Mucosa of rectum (tissue), 2 donors: ENCODE measurements around the gene VPS16.
"Not testable (repeated sequence)": the region's sequence is repeated elsewhere in the genome, so short reads cannot be mapped to it uniquely, and the experiment has no call there.

Experiments used
- H3K27ac ChIP-seq, 2 donors: one replicate each; pipeline ENCODE4 v1.7.0; 2013; ENCODE audit warnings: inconsistent platforms in 2 of 2, low read depth in 2 of 2, low read length in 2 of 2
- H3K27me3 ChIP-seq, 2 donors: one replicate each; pipeline ENCODE4 v1.7.0; 2013; ENCODE audit warnings: low read length in 2 of 2; ENCODE audit not compliant: control insufficient read depth in 2 of 2, insufficient read depth in 2 of 2
- H3K36me3 ChIP-seq, 2 donors: one replicate each; pipeline ENCODE4 v1.7.0; 2013; ENCODE audit warnings: low read length in 2 of 2; ENCODE audit not compliant: control insufficient read depth in 2 of 2, insufficient read depth in 2 of 2
- H3K4me1 ChIP-seq, 2 donors: one replicate each; pipeline ENCODE4 v1.7.0; 2013; ENCODE audit warnings: low read length in 2 of 2, mild to moderate bottlenecking in 1 of 2; ENCODE audit not compliant: control insufficient read depth in 2 of 2, insufficient read depth in 2 of 2
- H3K4me3 ChIP-seq, 2 donors: one replicate each; pipeline ENCODE4 v1.7.0; 2013; ENCODE audit warnings: low read length in 2 of 2
- H3K9ac ChIP-seq, 2 donors: one replicate each; pipeline ENCODE4 v1.7.0; 2013; ENCODE audit warnings: low read length in 2 of 2, low read depth in 1 of 2, mild to moderate bottlenecking in 1 of 2
- H3K9me3 ChIP-seq, 2 donors: one replicate each; pipeline ENCODE4 v1.7.0; 2013; ENCODE audit warnings: low read length in 2 of 2; ENCODE audit not compliant: control insufficient read depth in 2 of 2
- donor health status: healthy.
- donor health status: Normal muscosa, but diverticular disease.

VPS16 gene

DNA sequence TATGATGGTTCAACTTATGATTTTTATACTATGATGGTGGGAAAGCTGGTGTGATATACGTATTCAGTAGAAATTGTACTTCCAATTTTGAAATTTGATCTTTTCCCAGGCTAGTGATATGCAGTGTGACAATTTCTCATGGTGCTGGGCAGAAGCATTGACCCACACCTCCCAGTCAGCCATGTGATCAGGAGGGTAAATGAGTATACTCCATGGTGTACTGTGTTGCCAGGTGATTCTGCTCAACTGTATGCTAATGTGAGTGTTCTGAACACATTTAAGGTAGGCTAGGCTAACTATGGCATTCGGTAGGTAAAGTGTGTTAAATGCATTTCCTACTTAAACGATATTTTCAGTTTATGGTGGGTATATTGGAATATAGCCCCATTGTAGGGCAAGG, 51.8 kb downstream of the VPS16 start:
- no peaks in the 10 kb centered on the region for H3K27me3 ChIP-seq
- no peak overlapping the region for H3K9ac ChIP-seq
- no peaks in the 10 kb centered on the region for H3K36me3 ChIP-seq
- H3K4me1 ChIP-seq = peaks cover 9 to 13% of the 10 kb centered on the region in 2 donors
- no peak overlapping the region for H3K4me3 ChIP-seq
- H3K9me3 ChIP-seq = no peaks in the 10 kb centered on the region
- no peak overlapping the region for H3K27ac ChIP-seq

- Histone ChIP-seq H3K4me1 (peaks cover 9 to 13% of the 10 kb centered on the region in 2 donors), H3K9me3 (no peaks in the 10 kb centered on the region), H3K4me3 (no peak overlapping the region), H3K9ac (no peak overlapping the region), H3K36me3 (no peaks in the 10 kb centered on the region), H3K27me3 (no peaks in the 10 kb centered on the region), H3K27ac (no peak overlapping the region)
Observed at GRCh38 chr20:2894221-2894620, 53.7 kb downstream of the VPS16 start.

DNA sequence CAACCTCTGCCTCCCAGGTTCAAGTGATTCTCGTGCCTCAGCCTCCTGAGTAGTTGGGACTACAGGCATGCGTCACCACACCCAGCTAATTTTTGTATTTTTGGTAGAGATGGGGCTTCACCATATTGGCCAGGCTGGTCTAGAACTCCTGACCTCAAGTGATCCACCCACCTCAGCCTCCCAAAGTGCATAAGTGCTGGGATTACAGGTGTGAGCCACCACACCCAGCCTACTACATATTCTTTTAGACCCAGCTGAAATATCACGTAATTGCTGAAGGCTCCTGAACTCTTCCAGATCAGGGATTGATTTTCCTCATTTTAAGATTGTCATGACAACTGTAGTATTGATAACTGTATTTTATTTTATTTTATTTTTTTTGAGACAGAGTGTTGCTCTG, 54.6 kb downstream of the VPS16 start:
- H3K9me3 ChIP-seq = not testable (repeated sequence)
- H3K4me1 ChIP-seq = peaks cover 9 to 13% of the 10 kb centered on the region in 2 donors

GRCh38 chr20:2899243-2899642, 58.7 kb downstream of the VPS16 start:
- no peak overlapping the region for H3K4me3 ChIP-seq
- no peaks in the 10 kb centered on the region for H3K36me3 ChIP-seq
- H3K27me3 ChIP-seq = no peaks in the 10 kb centered on the region
- no peaks in the 10 kb centered on the region for H3K4me1 ChIP-seq
- H3K9me3 ChIP-seq = no peaks in the 10 kb centered on the region
- no peak overlapping the region for H3K27ac ChIP-seq
- no peak overlapping the region for H3K9ac ChIP-seq

More for the DNA sequence above, 54.6 kb downstream of the VPS16 start:
- H3K36me3 ChIP-seq, H3K4me3 ChIP-seq, H3K27ac ChIP-seq, H3K9ac ChIP-seq, H3K27me3 ChIP-seq: not testable (repeated sequence)

DNA sequence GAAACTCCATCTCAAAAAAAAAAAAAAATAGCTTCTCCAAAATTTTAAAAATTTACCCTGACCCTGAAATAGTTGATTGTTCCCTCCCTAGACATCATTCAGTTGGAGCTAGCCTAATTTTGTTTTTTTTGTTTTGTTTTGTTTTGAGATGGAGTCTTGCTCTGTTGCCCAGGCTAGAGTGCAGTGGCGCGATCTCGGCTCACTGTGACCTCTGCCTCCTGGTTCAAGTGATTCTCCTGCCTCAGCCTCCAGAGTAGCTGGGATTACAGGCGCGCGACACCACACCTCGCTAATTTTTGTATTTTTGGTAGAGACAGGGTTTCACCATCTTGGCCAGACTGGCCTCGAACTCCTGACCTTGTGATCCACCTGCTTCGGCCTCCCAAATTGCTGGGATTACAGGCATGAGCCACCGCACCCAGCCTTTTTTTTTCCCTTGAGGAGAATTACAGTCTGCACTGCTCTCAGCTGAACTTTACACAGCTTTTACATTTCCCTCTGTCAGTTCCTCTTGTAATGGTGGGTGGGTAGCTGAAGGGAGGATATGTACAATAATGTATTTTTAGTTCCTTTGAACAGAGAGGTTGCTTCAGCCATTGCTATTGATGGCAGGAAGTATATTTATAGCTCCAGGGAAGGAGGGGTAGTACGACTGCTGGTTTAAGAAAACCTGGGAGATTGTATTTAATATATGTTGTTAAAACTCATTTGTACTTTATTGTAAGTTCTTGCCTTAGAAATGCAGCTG, 60.5 kb downstream of the VPS16 start:
- Histone ChIP-seq H3K9ac (no peak overlapping the region), H3K27me3 (no peaks in the 10 kb centered on the region), H3K4me3 (no peak overlapping the region), H3K9me3 (no peaks in the 10 kb centered on the region), H3K36me3 (no peaks in the 10 kb centered on the region), H3K27ac (no peak overlapping the region), H3K4me1 (no peaks in the 10 kb centered on the region)

DNA sequence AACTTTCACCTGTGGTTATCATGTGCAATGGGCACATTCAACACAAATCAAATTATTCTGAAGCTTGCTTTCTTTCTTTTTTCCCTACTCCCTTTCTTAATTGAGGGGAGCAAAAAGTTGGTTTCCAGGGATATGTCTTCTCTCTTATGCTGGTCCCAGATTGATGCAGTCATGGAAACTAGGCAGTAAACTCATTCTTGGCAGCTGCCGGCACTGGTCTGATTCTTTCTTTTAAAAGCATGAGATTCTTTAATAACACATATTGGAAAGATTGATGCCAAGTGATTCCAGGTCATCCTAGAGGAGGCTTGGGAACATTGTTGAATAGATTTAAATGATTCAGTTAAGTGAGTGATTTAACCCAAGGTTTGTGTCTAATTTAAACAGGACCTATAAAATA, 61.7 kb downstream of the VPS16 start:
- Histone ChIP-seq H3K27me3 (no peaks in the 10 kb centered on the region), H3K27ac (no peak overlapping the region), H3K9ac (no peak overlapping the region), H3K36me3 (no peaks in the 10 kb centered on the region), H3K4me1 (no peaks in the 10 kb centered on the region), H3K9me3 (no peaks in the 10 kb centered on the region), H3K4me3 (no peak overlapping the region)

DNA sequence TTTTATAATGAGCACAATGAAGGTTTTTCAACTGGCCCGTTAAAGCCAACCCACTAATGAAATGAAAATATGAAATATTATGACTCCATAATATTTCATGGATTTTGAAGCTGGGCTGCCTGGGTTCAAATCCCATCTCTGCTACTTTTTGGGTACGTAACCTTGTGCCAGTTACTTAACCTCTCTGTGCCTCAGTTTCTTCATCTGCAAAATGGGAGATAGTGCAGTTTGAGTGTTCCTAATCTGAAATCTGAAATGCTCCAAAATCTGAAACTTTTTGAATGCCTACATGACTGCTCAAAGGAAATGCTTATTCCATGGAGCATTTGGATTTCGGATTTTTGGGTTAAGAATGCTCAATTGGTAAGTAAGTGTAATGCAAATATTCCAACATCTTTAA, 62.3 kb downstream of the VPS16 start:
- Histone ChIP-seq H3K9me3 (no peaks in the 10 kb centered on the region), H3K9ac (no peak overlapping the region), H3K27ac (no peak overlapping the region), H3K4me1 (no peaks in the 10 kb centered on the region), H3K4me3 (no peak overlapping the region), H3K36me3 (no peaks in the 10 kb centered on the region), H3K27me3 (no peaks in the 10 kb centered on the region)

- Histone ChIP-seq H3K9me3 (no peaks in the 10 kb centered on the region), H3K36me3 (no peaks in the 10 kb centered on the region), H3K9ac (no peak overlapping the region), H3K27me3 (no peaks in the 10 kb centered on the region), H3K4me1 (no peaks in the 10 kb centered on the region), H3K4me3 (no peak overlapping the region), H3K27ac (no peak overlapping the region)
Observed at GRCh38 chr20:2903686-2904085, 63.1 kb downstream of the VPS16 start.

- Histone ChIP-seq H3K9me3 (no peaks in the 10 kb centered on the region), H3K36me3 (no peaks in the 10 kb centered on the region), H3K4me1 (no peaks in the 10 kb centered on the region), H3K27me3 (no peaks in the 10 kb centered on the region), H3K4me3 (no peak overlapping the region), H3K9ac (no peak overlapping the region), H3K27ac (no peak overlapping the region)
Observed at GRCh38 chr20:2907519-2907918, 67.0 kb downstream of the VPS16 start.

DNA sequence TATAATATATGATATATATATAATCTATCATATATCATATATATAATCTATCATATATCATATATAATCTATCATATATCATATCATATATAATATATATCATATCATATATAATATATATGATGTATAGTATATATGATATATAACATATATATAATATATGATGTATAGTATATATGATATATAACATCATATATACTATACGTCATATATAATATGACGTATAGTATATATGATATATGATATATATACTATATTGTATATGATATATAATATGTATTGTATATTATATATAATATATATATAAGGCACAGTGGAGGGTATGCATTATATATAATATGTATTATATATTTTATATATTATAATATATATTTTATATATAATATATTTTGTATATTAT, 69.4 kb downstream of the VPS16 start:
- no peak overlapping the region for H3K9ac ChIP-seq
- no peaks in the 10 kb centered on the region for H3K36me3 ChIP-seq
- H3K27me3 ChIP-seq = no peaks in the 10 kb centered on the region
- no peaks in the 10 kb centered on the region for H3K9me3 ChIP-seq
- no peak overlapping the region for H3K27ac ChIP-seq
- no peak overlapping the region for H3K4me3 ChIP-seq
- no peaks in the 10 kb centered on the region for H3K4me1 ChIP-seq
